Transverse colon (tissue), 4 donors: ENCODE data around the gene METTL14. TPM values are rescaled to one million over a fixed set of nuclear protein-coding genes. Genes with fewer than 3 reads are reported as not detected.
A peak's percentile ranks its signal among the peaks of the same experiment; 100 is the strongest.

Experiments
- DNase-seq: peaks from one replicate; pipeline ENCODE4 v3.0.0-alpha.2; 2019
- H3K27ac ChIP-seq, 4 donors: fragments of 200-600 bp; sonication (generic); 2 replicates each; pipeline ENCODE4 v1.5.1; 2016 to 2018; ENCODE audit warnings: inconsistent platforms in 4 of 4
- H3K27me3 ChIP-seq: fragments of 200-600 bp; sonication (generic); 2 replicates; pipeline ENCODE4 v1.5.1; 2017; ENCODE audit warnings: inconsistent platforms
- H3K36me3 ChIP-seq, 4 donors: fragments of 200-600 bp; sonication (generic); 2 replicates each; pipeline ENCODE4 v1.5.1; 2017 to 2019; ENCODE audit warnings: inconsistent platforms in 4 of 4
- H3K4me1 ChIP-seq, 4 donors: fragments of 200-600 bp; sonication (generic); 2 replicates each; pipeline ENCODE4 v1.5.1; 2017 to 2020; ENCODE audit warnings: inconsistent platforms in 4 of 4
- H3K4me3 ChIP-seq, 4 donors: fragments of 200-600 bp; sonication (generic); 1 replicate in 1 of 4; 2 replicates in 3 of 4; pipeline versions ENCODE4 v1.5.1 to v1.6.1; 2017 to 2019; ENCODE audit warnings: inconsistent platforms in 4 of 4
- H3K9me3 ChIP-seq, 2 donors: fragments of 200-600 bp; sonication (generic); 2 replicates each; pipeline ENCODE4 v1.5.1; 2017 to 2019; ENCODE audit warnings: inconsistent platforms in 2 of 2
- EP300 ChIP-seq: sonication (generic); formaldehyde crosslinking; IDR thresholded peaks from one replicate; pipeline ENCODE4 v1.6.1; 2017; ENCODE audit warnings: antibody characterized with exemption, low read depth
- POLR2A ChIP-seq: fragments of 450-650 bp; IDR thresholded peaks from one replicate; pipeline ENCODE4 v1.6.1; 2016; ENCODE audit warnings: antibody characterized with exemption, mild to moderate bottlenecking, moderate library complexity
- POLR2AphosphoS5 ChIP-seq, 3 donors: sonication (generic); formaldehyde crosslinking; IDR thresholded peaks; one replicate each; pipeline ENCODE4 v1.6.1; 2016; ENCODE audit warnings: antibody characterized with exemption in 3 of 3
- WGBS, 2 donors: methylation state at CpG; one replicate each; pipeline ENCODE4 v1.1.5; 2018; ENCODE audit warnings: low coverage in 1 of 2; 5-methylcytosine and 5-hydroxymethylcytosine counted together
- in situ Hi-C, 4 donors: fragments of 200-750 bp; cut with MboI; loops; one replicate each; pipeline versions ENCODE4 v1.15.0 to v1.15.1; 2017; ENCODE audit warnings: low sequenced_read_pairs in 3 of 4, low pct_ligation_motif_present in 1 of 4, low pct_unique_long_range_greater_than_20kb in 1 of 4
- intact Hi-C: fragments of 100-400 bp; cut with DNase I; formaldehyde crosslinking; loops from one replicate; pipeline ENCODE4 v1.15.1; 2023; ENCODE audit warnings: low total_unique reads
- total RNA-seq, 4 donors: library from RNA; depleted of rRNA; stranded (reverse); fragments of >200 nt; gene quantifications; one replicate each; pipeline ENCODE4 v1.1.0, GENCODE V29; 2016
- TF ChIP-seq, protein P1 (sequence below), 5 experiments: fragments of 200-600 bp in 3 of 5; fragments of 450-650 bp in 2 of 5; sonication (generic) in 3 of 5; IDR thresholded peaks; 1 replicate in 2 of 5; 2 replicates in 3 of 5; pipeline ENCODE4 v1.5.1; 2016 to 2017; ENCODE audit warnings: antibody characterized with exemption in 5 of 5, inconsistent platforms in 3 of 5, mild to moderate bottlenecking in 2 of 5, moderate library complexity in 1 of 5

METTL14 gene
- total RNA-seq, 4 donors from 2014 or later: 9.8 to 43.0 (median 27.6) TPM

- in situ Hi-C loops: no loop called here
- no peaks in the 10 kb centered on the region for H3K27me3 ChIP-seq
Observed at GRCh38 chr4:118676128-118676527, 9.1 kb upstream of the METTL14 start.

DNA sequence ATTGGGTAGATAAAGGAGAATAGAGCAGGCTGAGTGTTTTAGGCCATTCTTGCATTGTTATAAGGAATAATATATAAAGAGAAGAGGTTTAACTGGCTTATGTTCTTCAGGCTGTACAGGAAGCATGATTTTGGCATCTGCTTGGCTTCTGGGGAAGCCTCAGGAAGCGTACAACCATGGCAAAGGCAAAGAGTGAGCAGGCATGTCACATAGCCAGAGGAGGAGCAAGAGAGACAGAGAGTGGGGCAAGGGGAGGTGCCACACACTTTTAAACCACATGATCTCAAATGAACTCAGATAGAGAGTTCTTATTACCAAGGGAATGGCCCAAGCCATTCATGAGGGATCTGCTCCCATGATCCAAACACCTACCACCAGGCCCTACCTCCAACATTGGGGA lies 4.4 kb upstream of the METTL14 start:
- H3K4me1 ChIP-seq: no peaks in the 10 kb centered on the region
- no peak overlapping the region for H3K27ac ChIP-seq
- in situ Hi-C loops: no loop called here
- H3K36me3 ChIP-seq: no peaks in the 10 kb centered on the region
- no peaks in the 10 kb centered on the region for H3K9me3 ChIP-seq
- 71% methylated on average over 1 of the region's 1 CpG; no CpG with 5 or more reads in 1 of the 2 donors for WGBS, 2 donors
- TF ChIP-seq, protein P1, sequence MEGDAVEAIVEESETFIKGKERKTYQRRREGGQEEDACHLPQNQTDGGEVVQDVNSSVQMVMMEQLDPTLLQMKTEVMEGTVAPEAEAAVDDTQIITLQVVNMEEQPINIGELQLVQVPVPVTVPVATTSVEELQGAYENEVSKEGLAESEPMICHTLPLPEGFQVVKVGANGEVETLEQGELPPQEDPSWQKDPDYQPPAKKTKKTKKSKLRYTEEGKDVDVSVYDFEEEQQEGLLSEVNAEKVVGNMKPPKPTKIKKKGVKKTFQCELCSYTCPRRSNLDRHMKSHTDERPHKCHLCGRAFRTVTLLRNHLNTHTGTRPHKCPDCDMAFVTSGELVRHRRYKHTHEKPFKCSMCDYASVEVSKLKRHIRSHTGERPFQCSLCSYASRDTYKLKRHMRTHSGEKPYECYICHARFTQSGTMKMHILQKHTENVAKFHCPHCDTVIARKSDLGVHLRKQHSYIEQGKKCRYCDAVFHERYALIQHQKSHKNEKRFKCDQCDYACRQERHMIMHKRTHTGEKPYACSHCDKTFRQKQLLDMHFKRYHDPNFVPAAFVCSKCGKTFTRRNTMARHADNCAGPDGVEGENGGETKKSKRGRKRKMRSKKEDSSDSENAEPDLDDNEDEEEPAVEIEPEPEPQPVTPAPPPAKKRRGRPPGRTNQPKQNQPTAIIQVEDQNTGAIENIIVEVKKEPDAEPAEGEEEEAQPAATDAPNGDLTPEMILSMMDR (IDR thresholded peaks at IDR 0.05): no peak
- no peak for TF ChIP-seq POLR2A
- no peak for TF ChIP-seq EP300
- H3K27me3 ChIP-seq: no peaks in the 10 kb centered on the region
- no peak overlapping the region for H3K4me3 ChIP-seq
- no peak for DNase-seq
- intact Hi-C loops: no loop called here

More at GRCh38 chr4:118676128-118676527, 9.1 kb upstream of the METTL14 start:
- 77 to 96% methylated on average over 2 of the region's 2 CpGs for WGBS, 2 donors
- no peaks in the 10 kb centered on the region for H3K4me1 ChIP-seq
- no peak overlapping the region for H3K27ac ChIP-seq
- H3K36me3 ChIP-seq: no peaks in the 10 kb centered on the region
- no peak for DNase-seq
- no peak overlapping the region for H3K4me3 ChIP-seq
- no peak for TF ChIP-seq POLR2A
- no peaks in the 10 kb centered on the region for H3K9me3 ChIP-seq
- intact Hi-C loops: no loop called here

GRCh38 chr4:118682928-118683327 lies 2.3 kb upstream of the METTL14 start:
- no peak overlapping the region for H3K27ac ChIP-seq
- TF ChIP-seq, protein P1 (IDR thresholded peaks at IDR 0.05): peak in 3 of 5 experiments; percentile 18 to 27 (median 25)
- no peak for TF ChIP-seq POLR2A
- TF ChIP-seq EP300: no peak
- peaks cover 0 to 3% (median under 1%) of the 10 kb centered on the region in 4 donors for H3K36me3 ChIP-seq
- DNase-seq: no peak
- in situ Hi-C loops (no loop called here), intact Hi-C loops (no loop called here)
- no peaks in the 10 kb centered on the region for H3K9me3 ChIP-seq
- H3K27me3 ChIP-seq: no peaks in the 10 kb centered on the region
- H3K4me3 ChIP-seq: no peak overlapping the region
- 25 to 57% methylated on average over 1 of the region's 1 CpG for WGBS, 2 donors
- H3K4me1 ChIP-seq: peaks cover 7 to 20% (median 17%) of the 10 kb centered on the region in 4 donors

DNA sequence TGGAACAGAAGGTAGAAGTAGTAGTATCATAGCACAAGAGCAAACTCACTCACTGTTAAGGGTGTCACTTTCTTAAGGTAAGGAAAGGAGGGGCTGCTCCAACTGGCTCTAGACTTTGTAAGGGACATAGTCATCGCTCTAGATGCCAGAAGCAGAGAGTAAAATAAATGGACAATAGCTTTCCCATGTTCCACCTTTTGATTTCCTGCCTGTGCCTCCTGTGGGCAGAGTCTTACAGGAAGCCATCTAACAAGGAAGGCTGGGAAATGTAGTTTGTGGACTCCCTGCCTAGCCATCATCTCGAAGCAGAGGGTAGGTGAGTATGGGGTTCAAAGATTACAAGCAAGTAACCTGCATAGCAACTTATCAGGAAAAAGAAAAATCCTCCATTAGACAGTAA lies 1.7 kb upstream of the METTL14 start:
- no peaks in the 10 kb centered on the region for H3K9me3 ChIP-seq
- no peak for DNase-seq
- intact Hi-C loops: no loop called here

DNA sequence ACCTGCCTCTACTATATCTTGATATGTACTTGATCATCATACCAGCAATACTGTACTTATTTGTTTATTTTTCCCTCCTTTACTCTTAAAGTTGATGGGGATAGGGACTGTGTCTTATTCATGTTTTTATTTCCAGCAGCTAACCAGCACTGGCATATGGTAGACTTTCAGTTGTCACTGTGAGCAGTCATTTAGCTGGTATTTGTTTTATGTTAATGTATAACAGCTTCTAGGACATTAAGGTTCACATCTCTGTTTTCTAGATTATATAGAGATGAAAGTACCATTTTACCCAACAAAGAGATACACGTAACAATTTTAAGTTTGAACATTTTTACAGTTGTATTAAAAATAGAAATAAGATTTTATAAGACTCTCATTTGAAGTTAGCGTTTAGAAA lies 17.9 kb downstream of the METTL14 start:
- no peak for DNase-seq
- H3K27ac ChIP-seq: no peak overlapping the region
- no peaks in the 10 kb centered on the region for H3K27me3 ChIP-seq
- in situ Hi-C loops (no loop called here), intact Hi-C loops (no loop called here)
- H3K4me1 ChIP-seq: peaks cover 0 to 10% (median 3%) of the 10 kb centered on the region in 4 donors
- H3K36me3 ChIP-seq: peaks cover 0 to 63% (median 26%) of the 10 kb centered on the region in 4 donors
- WGBS, 2 donors: 43 to 45% methylated on average over 2 of the region's 2 CpGs
- TF ChIP-seq EP300: no peak
- no peak for TF ChIP-seq POLR2AphosphoS5 (IDR thresholded peaks at IDR 0.05)
- TF ChIP-seq, protein P1 (IDR thresholded peaks at IDR 0.05): no peak
- TF ChIP-seq POLR2A: no peak
- H3K4me3 ChIP-seq: no peak overlapping the region
- H3K9me3 ChIP-seq: no peaks in the 10 kb centered on the region

More for the DNA sequence above, 1.7 kb upstream of the METTL14 start:
- in situ Hi-C loops: no loop called here
- Histone ChIP-seq H3K4me3 (no peak overlapping the region), H3K4me1 (peaks cover 7 to 22% (median 17%) of the 10 kb centered on the region in 4 donors), H3K36me3 (peaks cover 0 to 9% (median 3%) of the 10 kb centered on the region in 4 donors), H3K27ac (no peak overlapping the region), H3K27me3 (no peaks in the 10 kb centered on the region)
- no peak for TF ChIP-seq POLR2AphosphoS5 (IDR thresholded peaks at IDR 0.05)
- TF ChIP-seq POLR2A: no peak
- TF ChIP-seq, protein P1 (IDR thresholded peaks at IDR 0.05): no peak
- no peak for TF ChIP-seq EP300
- WGBS, 2 donors: 0 to 13% methylated on average over 1 to 2 of the region's 2 CpGs
